HepG2 (cell line): ENCODE data around the gene BTBD19. TPM values are rescaled to one million over a fixed set of nuclear protein-coding genes. Genes with fewer than 3 reads are reported as not detected.

Experiments used
- BHLHE40 ChIP-seq: IDR thresholded peaks from 2 replicates; pipeline ENCODE4 v1.6.1; 2011; ENCODE audit warnings: low read length, improper control_type of control experiment
- EED ChIP-seq: sonication (generic); formaldehyde crosslinking; IDR thresholded peaks from 2 replicates; pipeline ENCODE4 v1.5.0; 2020; ENCODE audit warnings: mild to moderate bottlenecking, missing genetic modification reagents
- FOXC1 ChIP-seq: sonication (generic); formaldehyde crosslinking; IDR thresholded peaks from 2 replicates; pipeline ENCODE4 v1.8.0; 2022; ENCODE audit warnings: mild to moderate bottlenecking, missing genetic modification reagents, borderline replicate concordance
- MTA3 ChIP-seq: sonication (generic); formaldehyde crosslinking; IDR thresholded peaks from 2 replicates; pipeline ENCODE4 v1.4.0; 2020; ENCODE audit warnings: missing genetic modification reagents
- MYC ChIP-seq: sonication (generic); formaldehyde crosslinking; IDR thresholded peaks from 2 replicates; pipeline ENCODE4 v1.9.0; 2021; ENCODE audit warnings: missing genetic modification reagents, borderline replicate concordance
- TAF1 ChIP-seq: sonication (generic); formaldehyde crosslinking; IDR thresholded peaks from 2 replicates; pipeline ENCODE4 v1.4.0; 2020; ENCODE audit warnings: missing genetic modification reagents
- TSC22D2 ChIP-seq: sonication (generic); formaldehyde crosslinking; IDR thresholded peaks from 2 replicates; pipeline ENCODE4 v1.5.1; 2020; ENCODE audit warnings: missing genetic modification reagents, mild to moderate bottlenecking, borderline replicate concordance
- ZKSCAN5 ChIP-seq: sonication (generic); formaldehyde crosslinking; IDR thresholded peaks from 2 replicates; pipeline ENCODE4 v1.5.1; 2020; ENCODE audit warnings: mild to moderate bottlenecking, missing genetic modification reagents
- ZNF20 ChIP-seq: sonication (generic); formaldehyde crosslinking; IDR thresholded peaks from 2 replicates; pipeline ENCODE4 v1.4.0; 2020; ENCODE audit warnings: mild to moderate bottlenecking, moderate library complexity, missing genetic modification reagents
- ZNF382 ChIP-seq: sonication (generic); formaldehyde crosslinking; IDR thresholded peaks from 2 replicates; pipeline ENCODE4 v1.5.0; 2020; ENCODE audit warnings: missing genetic modification reagents, mild to moderate bottlenecking, borderline replicate concordance
- ZNF543 ChIP-seq: sonication (generic); formaldehyde crosslinking; IDR thresholded peaks from 2 replicates; pipeline ENCODE4 v1.4.0; 2020; ENCODE audit warnings: mild to moderate bottlenecking, missing genetic modification reagents
- ZNF563 ChIP-seq: sonication (generic); formaldehyde crosslinking; IDR thresholded peaks from 2 replicates; pipeline ENCODE4 v1.8.0; 2022; ENCODE audit warnings: mild to moderate bottlenecking, moderate library complexity, missing genetic modification reagents
- ZNF780A ChIP-seq: sonication (generic); formaldehyde crosslinking; IDR thresholded peaks from 2 replicates; pipeline ENCODE4 v1.8.0; 2022; ENCODE audit warnings: mild to moderate bottlenecking, missing genetic modification reagents, moderate library complexity
- polyA plus RNA-seq, 8 experiments: library from polyadenylated mRNA; depleted of rRNA in 3 of 8; stranded (reverse) in 7 of 8; unstranded in 1 of 8; fragments of >200 nt; fragmentation: Illumina TruSeq in 4 of 8; extraction: Trizol in 4 of 8; gene quantifications; 2 replicates each; pipeline versions ENCODE4 v1.2.1 to v1.2.3, GENCODE V29; 2011 to 2016; ENCODE audit warnings: low read depth in 4 of 8, missing spikeins in 1 of 8, mixed read lengths in 1 of 8; ENCODE audit not compliant: insufficient read depth in 1 of 8
- total RNA-seq, 5 experiments: library from RNA; depleted of rRNA; stranded (reverse); fragments of >200 nt; fragmentation: Illumina TruSeq; extraction: Trizol; gene quantifications; 2 replicates each; pipeline ENCODE4 v1.2.3, GENCODE V29; 2016; ENCODE audit warnings: low read depth in 1 of 5
- TF ChIP-seq, protein P1 (sequence below): sonication (generic); formaldehyde crosslinking; IDR thresholded peaks from 2 replicates; pipeline ENCODE4 v1.5.0; 2020; ENCODE audit warnings: mild to moderate bottlenecking, missing genetic modification reagents, borderline replicate concordance
- TF ChIP-seq, protein P2 (sequence below): sonication (generic); formaldehyde crosslinking; IDR thresholded peaks from 2 replicates; pipeline ENCODE4 v1.4.0; 2020; ENCODE audit warnings: missing genetic modification reagents
- TF ChIP-seq, protein P3 (sequence below): sonication (generic); formaldehyde crosslinking; IDR thresholded peaks from 2 replicates; pipeline ENCODE4 v1.5.1; 2020; ENCODE audit warnings: mild to moderate bottlenecking, missing genetic modification reagents, borderline replicate concordance

Gene BTBD19
- total and polyA plus RNA-seq, 2 of the 13 experiments (the other 11 are each of a cell fraction or from before 2014, with no cell fraction given), result 2.7 to 6.7 TPM

DNA sequence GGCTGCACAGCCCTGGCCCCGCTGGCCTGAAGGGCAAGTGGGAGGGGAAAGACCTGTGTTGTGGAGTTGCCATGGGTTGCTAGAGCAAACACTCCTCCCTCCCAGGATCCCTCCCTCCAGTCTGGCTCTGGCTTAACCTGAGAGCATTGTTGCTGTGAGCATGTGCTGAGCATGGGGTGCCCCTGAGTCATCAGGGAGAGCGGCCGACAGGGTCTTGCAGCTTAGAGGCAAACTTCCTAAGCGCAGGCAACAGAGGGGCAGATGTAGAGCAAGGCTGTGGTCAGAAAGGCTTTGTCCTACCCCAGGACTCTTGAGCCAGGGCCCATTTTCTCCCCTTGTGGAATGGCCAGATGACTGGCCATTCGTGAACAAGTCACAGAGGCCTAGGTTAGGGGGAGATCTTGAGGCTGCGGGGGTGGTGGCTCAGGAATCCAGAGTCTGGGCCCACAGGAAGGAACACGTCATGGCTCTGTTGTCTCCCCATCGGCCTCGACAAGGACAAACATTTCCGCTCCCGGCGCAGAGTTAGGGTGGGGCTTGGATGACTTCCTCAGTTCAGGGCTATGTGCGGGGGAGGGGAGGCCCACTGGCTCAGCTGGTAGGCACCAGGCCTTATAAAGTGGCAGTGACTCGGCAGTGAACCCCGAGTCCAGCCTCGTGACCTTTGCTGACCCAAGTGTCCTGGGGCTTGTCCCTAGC, 810 bp upstream of the BTBD19 start (continued):
- TF ChIP-seq, protein P1, sequence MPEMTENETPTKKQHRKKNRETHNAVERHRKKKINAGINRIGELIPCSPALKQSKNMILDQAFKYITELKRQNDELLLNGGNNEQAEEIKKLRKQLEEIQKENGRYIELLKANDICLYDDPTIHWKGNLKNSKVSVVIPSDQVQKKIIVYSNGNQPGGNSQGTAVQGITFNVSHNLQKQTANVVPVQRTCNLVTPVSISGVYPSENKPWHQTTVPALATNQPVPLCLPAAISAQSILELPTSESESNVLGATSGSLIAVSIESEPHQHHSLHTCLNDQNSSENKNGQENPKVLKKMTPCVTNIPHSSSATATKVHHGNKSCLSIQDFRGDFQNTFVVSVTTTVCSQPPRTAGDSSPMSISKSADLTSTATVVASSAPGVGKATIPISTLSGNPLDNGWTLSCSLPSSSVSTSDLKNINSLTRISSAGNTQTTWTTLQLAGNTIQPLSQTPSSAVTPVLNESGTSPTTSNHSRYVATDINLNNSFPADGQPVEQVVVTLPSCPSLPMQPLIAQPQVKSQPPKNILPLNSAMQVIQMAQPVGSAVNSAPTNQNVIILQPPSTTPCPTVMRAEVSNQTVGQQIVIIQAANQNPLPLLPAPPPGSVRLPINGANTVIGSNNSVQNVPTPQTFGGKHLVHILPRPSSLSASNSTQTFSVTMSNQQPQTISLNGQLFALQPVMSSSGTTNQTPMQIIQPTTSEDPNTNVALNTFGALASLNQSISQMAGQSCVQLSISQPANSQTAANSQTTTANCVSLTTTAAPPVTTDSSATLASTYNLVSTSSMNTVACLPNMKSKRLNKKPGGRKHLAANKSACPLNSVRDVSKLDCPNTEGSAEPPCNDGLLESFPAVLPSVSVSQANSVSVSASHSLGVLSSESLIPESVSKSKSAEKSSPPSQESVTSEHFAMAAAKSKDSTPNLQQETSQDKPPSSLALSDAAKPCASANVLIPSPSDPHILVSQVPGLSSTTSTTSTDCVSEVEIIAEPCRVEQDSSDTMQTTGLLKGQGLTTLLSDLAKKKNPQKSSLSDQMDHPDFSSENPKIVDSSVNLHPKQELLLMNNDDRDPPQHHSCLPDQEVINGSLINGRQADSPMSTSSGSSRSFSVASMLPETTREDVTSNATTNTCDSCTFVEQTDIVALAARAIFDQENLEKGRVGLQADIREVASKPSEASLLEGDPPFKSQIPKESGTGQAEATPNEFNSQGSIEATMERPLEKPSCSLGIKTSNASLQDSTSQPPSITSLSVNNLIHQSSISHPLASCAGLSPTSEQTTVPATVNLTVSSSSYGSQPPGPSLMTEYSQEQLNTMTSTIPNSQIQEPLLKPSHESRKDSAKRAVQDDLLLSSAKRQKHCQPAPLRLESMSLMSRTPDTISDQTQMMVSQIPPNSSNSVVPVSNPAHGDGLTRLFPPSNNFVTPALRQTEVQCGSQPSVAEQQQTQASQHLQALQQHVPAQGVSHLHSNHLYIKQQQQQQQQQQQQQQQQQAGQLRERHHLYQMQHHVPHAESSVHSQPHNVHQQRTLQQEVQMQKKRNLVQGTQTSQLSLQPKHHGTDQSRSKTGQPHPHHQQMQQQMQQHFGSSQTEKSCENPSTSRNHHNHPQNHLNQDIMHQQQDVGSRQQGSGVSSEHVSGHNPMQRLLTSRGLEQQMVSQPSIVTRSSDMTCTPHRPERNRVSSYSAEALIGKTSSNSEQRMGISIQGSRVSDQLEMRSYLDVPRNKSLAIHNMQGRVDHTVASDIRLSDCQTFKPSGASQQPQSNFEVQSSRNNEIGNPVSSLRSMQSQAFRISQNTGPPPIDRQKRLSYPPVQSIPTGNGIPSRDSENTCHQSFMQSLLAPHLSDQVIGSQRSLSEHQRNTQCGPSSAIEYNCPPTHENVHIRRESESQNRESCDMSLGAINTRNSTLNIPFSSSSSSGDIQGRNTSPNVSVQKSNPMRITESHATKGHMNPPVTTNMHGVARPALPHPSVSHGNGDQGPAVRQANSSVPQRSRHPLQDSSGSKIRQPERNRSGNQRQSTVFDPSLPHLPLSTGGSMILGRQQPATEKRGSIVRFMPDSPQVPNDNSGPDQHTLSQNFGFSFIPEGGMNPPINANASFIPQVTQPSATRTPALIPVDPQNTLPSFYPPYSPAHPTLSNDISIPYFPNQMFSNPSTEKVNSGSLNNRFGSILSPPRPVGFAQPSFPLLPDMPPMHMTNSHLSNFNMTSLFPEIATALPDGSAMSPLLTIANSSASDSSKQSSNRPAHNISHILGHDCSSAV, result peak; percentile 8; the same call in 1 of the 2 replicates
- TF ChIP-seq MYC (CRISPR knock-in tag) (peak; percentile 95), FOXC1 (CRISPR knock-in tag) (peak; percentile 45), ZNF543 (CRISPR knock-in tag) (peak; percentile 86), ZNF780A (CRISPR knock-in tag) (no peak), EED (CRISPR knock-in tag) (no peak; the same call in 1 of the 2 replicates), BHLHE40 (peak; percentile 68), ZNF563 (CRISPR knock-in tag) (peak; percentile 84; the same call in 1 of the 2 replicates), TAF1 (CRISPR knock-in tag) (peak; percentile 69), MTA3 (no peak), TSC22D2 (peak; percentile 30; the same call in 1 of the 2 replicates), ZNF382 (CRISPR knock-in tag) (no peak), ZKSCAN5 (CRISPR knock-in tag) (no peak), ZNF20 (CRISPR knock-in tag) (no peak)
- TF ChIP-seq, protein P2, sequence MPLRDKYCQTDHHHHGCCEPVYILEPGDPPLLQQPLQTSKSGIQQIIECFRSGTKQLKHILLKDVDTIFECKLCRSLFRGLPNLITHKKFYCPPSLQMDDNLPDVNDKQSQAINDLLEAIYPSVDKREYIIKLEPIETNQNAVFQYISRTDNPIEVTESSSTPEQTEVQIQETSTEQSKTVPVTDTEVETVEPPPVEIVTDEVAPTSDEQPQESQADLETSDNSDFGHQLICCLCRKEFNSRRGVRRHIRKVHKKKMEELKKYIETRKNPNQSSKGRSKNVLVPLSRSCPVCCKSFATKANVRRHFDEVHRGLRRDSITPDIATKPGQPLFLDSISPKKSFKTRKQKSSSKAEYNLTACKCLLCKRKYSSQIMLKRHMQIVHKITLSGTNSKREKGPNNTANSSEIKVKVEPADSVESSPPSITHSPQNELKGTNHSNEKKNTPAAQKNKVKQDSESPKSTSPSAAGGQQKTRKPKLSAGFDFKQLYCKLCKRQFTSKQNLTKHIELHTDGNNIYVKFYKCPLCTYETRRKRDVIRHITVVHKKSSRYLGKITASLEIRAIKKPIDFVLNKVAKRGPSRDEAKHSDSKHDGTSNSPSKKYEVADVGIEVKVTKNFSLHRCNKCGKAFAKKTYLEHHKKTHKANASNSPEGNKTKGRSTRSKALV (CRISPR knock-in tag), result peak; percentile 52; the same call in 1 of the 2 replicates
- TF ChIP-seq, protein P3, sequence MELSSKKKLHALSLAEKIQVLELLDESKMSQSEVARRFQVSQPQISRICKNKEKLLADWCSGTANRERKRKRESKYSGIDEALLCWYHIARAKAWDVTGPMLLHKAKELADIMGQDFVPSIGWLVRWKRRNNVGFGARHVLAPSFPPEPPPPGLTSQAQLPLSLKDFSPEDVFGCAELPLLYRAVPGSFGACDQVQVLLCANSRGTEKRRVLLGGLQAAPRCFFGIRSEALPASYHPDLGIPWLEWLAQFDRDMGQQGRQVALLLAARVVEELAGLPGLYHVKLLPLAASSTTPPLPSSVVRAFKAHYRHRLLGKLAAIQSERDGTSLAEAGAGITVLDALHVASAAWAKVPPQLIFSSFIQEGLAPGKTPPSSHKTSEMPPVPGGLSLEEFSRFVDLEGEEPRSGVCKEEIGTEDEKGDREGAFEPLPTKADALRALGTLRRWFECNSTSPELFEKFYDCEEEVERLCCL (CRISPR knock-in tag), result no peak
